ENCODE results near the gene GGT1.
"Not testable (repeated sequence)": the region's sequence is repeated elsewhere in the genome, so short reads cannot be mapped to it uniquely, and the experiment has no call there.

The GGT1 gene

DNA sequence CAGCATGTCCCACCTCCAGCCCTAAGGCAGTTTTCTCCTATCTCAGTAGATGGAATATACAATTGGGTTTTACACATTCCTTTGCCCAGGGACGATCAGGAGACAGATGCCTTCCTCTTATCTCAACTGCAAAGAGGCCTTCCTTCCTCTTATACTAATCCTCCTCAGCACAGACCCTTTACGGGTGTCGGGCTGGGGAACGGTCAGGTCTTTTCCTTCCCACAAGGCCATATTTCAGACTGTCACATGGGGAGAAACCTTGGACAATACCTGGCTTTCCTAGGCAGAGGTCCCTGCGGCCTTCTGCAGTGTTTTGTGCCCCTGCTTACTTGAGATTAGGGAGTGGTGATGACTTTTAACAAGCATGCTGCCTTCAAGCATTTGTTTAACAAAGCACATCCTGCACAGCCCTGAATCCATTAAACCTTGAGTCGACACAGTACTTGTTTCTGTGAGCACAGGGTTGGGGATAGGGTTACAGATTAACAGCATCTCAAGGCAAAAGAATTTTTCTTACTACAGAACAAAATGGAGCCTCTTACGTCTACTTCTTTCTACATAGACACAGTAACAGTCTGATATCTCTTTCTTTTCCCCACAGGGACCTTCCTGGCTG, 27.9 kb downstream of the GGT1 start:
- H3K4me3 ChIP-seq (ENCODE audit: control insufficient read depth in 1 of 7, extremely low read depth in 1 of 7, insufficient read depth in 4 of 7, low read depth in 2 of 7, low read length in 6 of 7); H3K27me3 ChIP-seq (replicated peaks in 2 of 5; ENCODE audit: control insufficient read depth in 4 of 5, insufficient read depth in 5 of 5, low read length in 4 of 5); H3K36me3 ChIP-seq (ENCODE audit: control insufficient read depth in 4 of 4, insufficient read depth in 4 of 4, low read length in 3 of 4); CTCF ChIA-PET; H3K9me3 ChIP-seq (ENCODE audit: control extremely low read depth in 1 of 5, control insufficient read depth in 4 of 5, insufficient read depth in 2 of 5, low read depth in 1 of 5, low read length in 4 of 5); H3K27ac ChIP-seq (ENCODE audit: insufficient read depth in 1 of 2, low read depth in 1 of 2, low read length in 2 of 2, poor library complexity in 1 of 2, severe bottlenecking in 2 of 2): not testable (repeated sequence)
- POLR2A ChIA-PET, result interaction anchor here (0.6 kb wide), 1 partner anchor 92 kb away, joined by 3 read pairs; no protein-coding TSS in a partner anchor
- peak in 1 of 3 donors; percentile 3 for DNase-seq
- 67% methylated on average over 1 of the region's 7 CpGs for WGBS (ENCODE audit: insufficient coverage)
- peaks cover 0 to 41% (median 33%) of the 10 kb centered on the region in 4 experiments for H3K4me1 ChIP-seq (ENCODE audit: control extremely low read depth in 1 of 4, control insufficient read depth in 4 of 4, insufficient read depth in 4 of 4, low read length in 3 of 4)

DNA sequence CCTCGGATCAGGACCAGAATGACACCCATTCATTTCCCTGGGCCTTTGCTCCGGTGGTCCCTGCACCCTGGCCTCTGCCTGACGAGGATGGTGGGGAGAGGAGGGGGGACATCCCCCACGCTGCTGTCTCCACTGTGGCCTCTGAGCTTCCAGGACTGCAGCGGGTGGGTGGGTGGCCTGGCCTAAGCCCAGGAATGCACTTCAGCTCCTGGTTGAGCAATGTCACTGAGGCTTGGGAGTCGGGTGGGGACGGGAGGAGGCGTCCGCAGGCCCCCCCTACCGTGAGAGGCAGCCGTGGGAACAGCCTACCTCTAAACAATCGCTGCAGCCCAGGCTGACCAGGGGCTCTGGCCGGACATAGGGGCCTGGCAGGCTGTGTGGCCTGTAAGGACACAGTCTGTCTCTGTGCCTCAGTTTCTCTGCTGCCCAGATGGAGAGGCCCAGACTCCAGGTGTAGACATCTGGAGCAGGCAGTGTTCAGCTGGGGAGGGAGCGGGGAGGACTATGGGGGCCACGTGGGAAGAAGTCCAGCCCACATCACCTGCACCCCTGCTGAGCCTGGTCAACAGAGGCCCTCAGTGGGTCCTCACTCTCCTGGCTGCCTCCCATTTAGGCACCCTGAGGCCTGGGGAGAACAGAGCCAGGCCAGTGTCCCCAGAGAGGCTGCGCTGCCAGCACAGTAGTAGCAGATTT, 28.6 kb downstream of the GGT1 start:
- DNase-seq; CTCF ChIA-PET; H3K27ac ChIP-seq (ENCODE audit: insufficient read depth in 1 of 2, low read depth in 1 of 2, low read length in 2 of 2, poor library complexity in 1 of 2, severe bottlenecking in 2 of 2); H3K4me3 ChIP-seq (ENCODE audit: control insufficient read depth in 1 of 7, extremely low read depth in 1 of 7, insufficient read depth in 4 of 7, low read depth in 2 of 7, low read length in 6 of 7); H3K27me3 ChIP-seq (replicated peaks in 2 of 5; ENCODE audit: control insufficient read depth in 4 of 5, insufficient read depth in 5 of 5, low read length in 4 of 5); H3K9me3 ChIP-seq (ENCODE audit: control extremely low read depth in 1 of 5, control insufficient read depth in 4 of 5, insufficient read depth in 2 of 5, low read depth in 1 of 5, low read length in 4 of 5); H3K36me3 ChIP-seq (ENCODE audit: control insufficient read depth in 4 of 4, insufficient read depth in 4 of 4, low read length in 3 of 4): not testable (repeated sequence)
- POLR2A ChIA-PET, result interaction anchor here (0.6 kb wide), 1 partner anchor 93 kb away, joined by 3 read pairs; no protein-coding TSS in a partner anchor
- H3K4me1 ChIP-seq (ENCODE audit: control extremely low read depth in 1 of 4, control insufficient read depth in 4 of 4, insufficient read depth in 4 of 4, low read length in 3 of 4), result peaks cover 0 to 44% (median 33%) of the 10 kb centered on the region in 4 experiments
- 94% methylated on average over 12 of the region's 16 CpGs for WGBS (ENCODE audit: insufficient coverage)

DNA sequence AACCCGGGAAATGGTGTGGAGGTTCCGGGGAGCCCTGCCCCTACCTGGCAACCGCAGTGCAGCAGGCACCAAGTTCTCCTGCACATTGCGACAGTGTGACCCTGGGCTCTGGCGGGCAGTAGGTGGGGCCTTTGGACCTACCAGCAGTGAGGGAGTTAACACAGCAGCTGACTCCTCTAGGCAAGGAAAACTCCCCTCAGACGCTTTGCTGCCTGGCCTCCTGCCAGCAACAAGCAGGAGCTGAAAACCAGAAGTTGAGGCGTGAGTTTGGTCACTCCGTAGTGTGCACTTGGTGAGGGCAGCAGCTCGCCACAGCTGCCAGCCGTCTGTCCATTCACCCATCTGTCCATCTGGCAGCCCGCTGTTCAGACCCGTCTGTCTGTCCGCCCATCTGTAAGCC, 29.6 kb downstream of the GGT1 start:
- H3K4me1 ChIP-seq (ENCODE audit: control extremely low read depth in 1 of 4, control insufficient read depth in 4 of 4, insufficient read depth in 4 of 4, low read length in 3 of 4), result peaks cover 0 to 44% (median 33%) of the 10 kb centered on the region in 4 experiments
- H3K9me3 ChIP-seq (ENCODE audit: control extremely low read depth in 1 of 5, control insufficient read depth in 4 of 5, insufficient read depth in 2 of 5, low read depth in 1 of 5, low read length in 4 of 5); H3K4me3 ChIP-seq (ENCODE audit: control insufficient read depth in 1 of 7, extremely low read depth in 1 of 7, insufficient read depth in 4 of 7, low read depth in 2 of 7, low read length in 6 of 7); CTCF ChIA-PET; POLR2A ChIA-PET; H3K27ac ChIP-seq (ENCODE audit: insufficient read depth in 1 of 2, low read depth in 1 of 2, low read length in 2 of 2, poor library complexity in 1 of 2, severe bottlenecking in 2 of 2); H3K27me3 ChIP-seq (replicated peaks in 2 of 5; ENCODE audit: control insufficient read depth in 4 of 5, insufficient read depth in 5 of 5, low read length in 4 of 5); H3K36me3 ChIP-seq (ENCODE audit: control insufficient read depth in 4 of 4, insufficient read depth in 4 of 4, low read length in 3 of 4): not testable (repeated sequence)
- peak in 2 of 3 donors; percentile 56 to 59 for DNase-seq
- no CpG with 5 or more reads among the region's 13 CpGs for WGBS (ENCODE audit: insufficient coverage)

DNA sequence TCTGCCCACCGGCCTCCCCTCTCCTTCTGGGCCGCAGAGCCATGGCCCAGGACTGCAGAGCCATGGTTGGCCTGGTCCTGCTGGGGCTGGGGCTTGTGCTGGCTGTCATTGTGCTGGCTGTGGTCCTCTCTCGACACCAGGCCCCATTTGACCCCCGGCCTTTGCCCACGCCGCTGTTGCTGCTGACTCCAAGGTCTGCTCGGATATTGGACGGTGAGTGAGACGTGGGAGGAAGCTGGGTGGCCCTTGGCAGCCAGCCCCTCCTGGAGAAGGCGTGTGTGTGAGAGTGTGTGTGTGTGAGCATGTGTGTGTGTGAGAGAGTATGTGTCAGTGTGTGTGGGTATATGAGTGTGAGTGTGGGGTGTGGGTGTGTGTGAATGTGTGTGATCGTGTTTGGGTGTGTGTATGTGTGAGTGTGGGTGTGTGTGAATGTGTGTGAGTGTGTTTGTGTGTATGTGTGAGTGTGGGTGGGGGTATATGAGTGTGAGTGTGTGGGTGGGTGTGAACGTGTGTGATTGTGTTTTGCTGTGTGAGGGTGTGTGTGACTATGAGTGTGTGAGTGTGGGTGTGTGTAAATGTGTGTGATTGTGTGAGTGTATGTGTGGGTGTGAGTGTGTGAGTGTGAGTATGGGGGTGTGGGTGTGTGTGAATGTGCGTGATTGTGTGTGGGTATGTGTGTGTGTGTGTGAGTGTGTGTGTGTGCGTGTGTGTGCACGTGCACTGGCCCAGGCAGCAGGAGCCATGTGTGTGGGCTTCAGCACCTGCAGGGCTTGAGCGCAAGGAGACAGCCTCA, 30.4 kb downstream of the GGT1 start:
- CTCF ChIA-PET; H3K27me3 ChIP-seq (replicated peaks in 2 of 5; ENCODE audit: control insufficient read depth in 4 of 5, insufficient read depth in 5 of 5, low read length in 4 of 5); H3K27ac ChIP-seq (ENCODE audit: insufficient read depth in 1 of 2, low read depth in 1 of 2, low read length in 2 of 2, poor library complexity in 1 of 2, severe bottlenecking in 2 of 2); H3K9me3 ChIP-seq (ENCODE audit: control extremely low read depth in 1 of 5, control insufficient read depth in 4 of 5, insufficient read depth in 2 of 5, low read depth in 1 of 5, low read length in 4 of 5); POLR2A ChIA-PET; H3K36me3 ChIP-seq (ENCODE audit: control insufficient read depth in 4 of 4, insufficient read depth in 4 of 4, low read length in 3 of 4): not testable (repeated sequence)
- Histone ChIP-seq H3K4me3 (ENCODE audit: control insufficient read depth in 1 of 7, extremely low read depth in 1 of 7, insufficient read depth in 4 of 7, low read depth in 2 of 7, low read length in 6 of 7) (peak overlapping the region in 1 of 7 experiments; percentile 59), H3K4me1 (ENCODE audit: control extremely low read depth in 1 of 4, control insufficient read depth in 4 of 4, insufficient read depth in 4 of 4, low read length in 3 of 4) (peaks cover 0 to 44% (median 33%) of the 10 kb centered on the region in 4 experiments)
- 69% methylated on average over 7 of the region's 16 CpGs for WGBS (ENCODE audit: insufficient coverage)
- DNase-seq, result peak in 2 of 3 donors; percentile 26 to 29

DNA sequence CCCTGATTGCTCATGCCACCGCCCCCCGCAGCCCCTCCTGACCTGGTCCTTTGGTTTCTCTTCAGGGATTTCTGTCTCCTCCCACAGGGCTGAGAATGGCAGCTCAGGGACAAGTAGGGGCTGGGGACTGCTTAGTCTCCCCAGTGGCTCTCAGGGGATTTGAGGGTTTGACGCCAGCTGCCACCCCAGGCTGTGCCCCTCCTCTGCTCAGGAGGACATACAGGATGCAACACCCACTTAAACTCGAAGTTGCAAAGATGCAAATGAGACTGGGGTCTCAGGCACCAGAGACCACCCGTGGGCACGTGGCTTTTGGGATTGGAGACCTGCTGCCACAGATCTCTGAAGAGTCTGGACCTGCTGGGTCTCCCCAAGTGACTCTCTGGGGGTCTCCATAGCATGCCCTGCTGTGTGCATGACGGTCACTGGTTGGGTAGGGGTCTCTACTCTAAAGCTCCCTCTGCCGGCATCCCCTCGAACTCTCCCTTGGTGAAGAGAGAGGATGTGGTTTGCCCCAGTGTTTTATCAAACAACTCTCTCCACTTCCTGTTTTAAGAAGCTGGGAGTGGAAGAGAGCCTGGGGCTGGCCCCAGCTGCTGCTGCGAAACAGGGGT, 31.9 kb downstream of the GGT1 start:
- peak overlapping the region in 1 of 7 experiments; percentile 13 for H3K4me3 ChIP-seq (ENCODE audit: control insufficient read depth in 1 of 7, extremely low read depth in 1 of 7, insufficient read depth in 4 of 7, low read depth in 2 of 7, low read length in 6 of 7)
- H3K27ac ChIP-seq (ENCODE audit: insufficient read depth in 1 of 2, low read depth in 1 of 2, low read length in 2 of 2, poor library complexity in 1 of 2, severe bottlenecking in 2 of 2); H3K9me3 ChIP-seq (ENCODE audit: control extremely low read depth in 1 of 5, control insufficient read depth in 4 of 5, insufficient read depth in 2 of 5, low read depth in 1 of 5, low read length in 4 of 5); H3K27me3 ChIP-seq (replicated peaks in 2 of 5; ENCODE audit: control insufficient read depth in 4 of 5, insufficient read depth in 5 of 5, low read length in 4 of 5); CTCF ChIA-PET; H3K36me3 ChIP-seq (ENCODE audit: control insufficient read depth in 4 of 4, insufficient read depth in 4 of 4, low read length in 3 of 4): not testable (repeated sequence)
- H3K4me1 ChIP-seq (ENCODE audit: control extremely low read depth in 1 of 4, control insufficient read depth in 4 of 4, insufficient read depth in 4 of 4, low read length in 3 of 4), result peaks cover 0 to 44% (median 33%) of the 10 kb centered on the region in 4 experiments
- POLR2A ChIA-PET, result interaction anchor here (0.7 kb wide), 1 partner anchor 42 kb away, joined by 4 read pairs; the partner anchor contains the start of gene LRRC75B
- WGBS (ENCODE audit: insufficient coverage), result 17% methylated on average over 5 of the region's 10 CpGs
- DNase-seq, result peak; percentile 36 to 66 (median 62)

DNA sequence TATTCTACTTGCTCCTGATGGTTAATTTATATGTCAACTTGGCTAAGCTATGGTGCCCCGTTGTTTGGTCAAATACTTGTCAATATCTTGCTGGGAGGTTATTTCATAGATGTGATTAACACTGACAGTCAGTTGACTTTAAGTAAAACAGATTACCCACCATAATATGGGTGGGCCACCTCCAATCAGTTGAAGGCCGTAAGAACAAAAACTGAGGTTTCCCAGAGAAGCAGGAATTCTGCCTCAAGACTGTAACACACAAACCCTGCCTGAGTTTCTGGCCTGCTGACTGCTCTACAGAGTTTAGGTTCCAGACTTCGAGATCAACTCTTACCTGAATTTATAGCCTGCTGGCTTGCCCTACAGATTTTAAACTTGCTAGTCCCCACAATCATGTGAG, 33.5 kb downstream of the GGT1 start:
- POLR2A ChIA-PET; CTCF ChIA-PET; H3K4me3 ChIP-seq (ENCODE audit: control insufficient read depth in 1 of 7, extremely low read depth in 1 of 7, insufficient read depth in 4 of 7, low read depth in 2 of 7, low read length in 6 of 7); H3K36me3 ChIP-seq (ENCODE audit: control insufficient read depth in 4 of 4, insufficient read depth in 4 of 4, low read length in 3 of 4); H3K27ac ChIP-seq (ENCODE audit: insufficient read depth in 1 of 2, low read depth in 1 of 2, low read length in 2 of 2, poor library complexity in 1 of 2, severe bottlenecking in 2 of 2); DNase-seq; H3K27me3 ChIP-seq (replicated peaks in 2 of 5; ENCODE audit: control insufficient read depth in 4 of 5, insufficient read depth in 5 of 5, low read length in 4 of 5); H3K9me3 ChIP-seq (ENCODE audit: control extremely low read depth in 1 of 5, control insufficient read depth in 4 of 5, insufficient read depth in 2 of 5, low read depth in 1 of 5, low read length in 4 of 5): not testable (repeated sequence)
- WGBS (ENCODE audit: insufficient coverage), result 80% methylated on average over 1 of the region's 3 CpGs
- H3K4me1 ChIP-seq (ENCODE audit: control extremely low read depth in 1 of 4, control insufficient read depth in 4 of 4, insufficient read depth in 4 of 4, low read length in 3 of 4), result peaks cover 0 to 34% (median 24%) of the 10 kb centered on the region in 4 experiments

Measured in common myeloid progenitor, CD34-positive (primary cell).